GM12865 (cell line): ENCODE results near the gene RASSF1.
A peak's percentile ranks its signal among the peaks of the same experiment; 100 is the strongest.

Experiments used
- DNase-seq: peaks from one replicate; pipeline ENCODE4 v3.0.0; 2010; ENCODE audit warnings: low read depth
- H3K4me3 ChIP-seq: 2 replicates; pipeline ENCODE4 v1.5.1; 2011; ENCODE audit warnings: mild to moderate bottlenecking, low read depth, low read length, control low read depth
- CTCF ChIP-seq: IDR thresholded peaks from 2 replicates; pipeline ENCODE4 v1.5.1; 2011; ENCODE audit warnings: low read length, control low read depth, low read depth, inconsistent platforms; ENCODE audit not compliant: insufficient read depth; ENCODE audit errors: missing control alignments

The RASSF1 gene

GRCh38 chr3:50295553-50296431 lies 44.8 kb downstream of the RASSF1 start:
- H3K4me3 ChIP-seq: no peak overlapping the region
- no peak for DNase-seq
- no peak for TF ChIP-seq CTCF

GRCh38 chr3:50294492-50295403 lies 45.9 kb downstream of the RASSF1 start:
- DNase-seq: peak; percentile 1
- TF ChIP-seq CTCF: no peak
- no peak overlapping the region for H3K4me3 ChIP-seq

- no peak for TF ChIP-seq CTCF
- no peak for DNase-seq
- H3K4me3 ChIP-seq: no peak overlapping the region
These were observed 46.5 kb downstream of the RASSF1 start for GRCh38 chr3:50294089-50294488.

- TF ChIP-seq CTCF: no peak
- H3K4me3 ChIP-seq: peak overlapping the region; percentile 76
These were observed 47.4 kb downstream of the RASSF1 start for GRCh38 chr3:50293079-50293801.

DNA sequence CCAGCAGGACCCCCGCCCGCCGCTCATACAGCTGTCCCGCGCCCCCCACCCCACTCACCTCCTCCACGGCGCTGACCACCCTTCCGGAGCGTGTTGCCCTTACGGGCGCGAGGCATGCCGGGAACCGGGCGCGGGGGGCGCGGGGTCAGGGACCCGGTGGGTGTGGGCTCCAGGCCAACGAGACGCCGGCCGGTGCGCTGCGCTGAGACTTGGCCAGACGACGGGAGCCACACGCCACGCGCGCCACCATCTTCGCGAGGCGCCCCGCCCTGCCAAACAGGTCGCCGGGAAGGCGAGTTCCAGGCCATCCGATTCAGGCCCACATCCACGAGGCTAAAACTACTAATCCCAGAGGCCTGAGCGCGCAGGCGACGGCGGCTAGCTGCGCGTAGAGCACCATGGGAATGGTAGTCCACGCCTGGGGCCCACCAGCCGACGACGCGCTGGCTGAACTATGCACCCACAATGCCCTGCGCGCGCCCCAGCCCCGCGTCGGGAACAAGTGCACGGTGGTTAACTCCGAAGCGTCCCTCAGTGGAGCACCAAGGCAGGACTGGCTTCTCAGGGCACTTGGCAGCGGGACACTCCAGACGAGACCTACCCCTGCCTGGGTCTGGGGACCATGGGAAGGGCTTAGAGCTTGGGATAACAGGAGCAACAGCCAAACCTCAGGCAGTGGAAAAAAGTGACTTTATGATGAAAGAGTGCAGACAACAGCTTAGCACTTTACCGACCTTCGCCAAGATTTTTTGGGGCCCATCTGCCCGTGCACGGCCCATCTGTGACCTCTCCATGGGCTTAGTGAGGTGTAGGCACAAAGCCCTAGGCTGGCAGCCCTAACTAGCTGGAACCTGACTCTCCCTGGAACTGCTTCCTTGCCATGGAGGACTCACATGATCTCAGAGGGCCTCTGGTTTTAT lies 48.2 kb downstream of the RASSF1 start, which contains the start of gene IFRD2:
TSS of gene IFRD2 (minus strand) at position 271 of the 920 bp plus-strand sequence. CDS start at position 116, 155 bp downstream.
- H3K4me3 ChIP-seq: peak within 1 kb of the TSS; percentile 82
- no peak for TF ChIP-seq CTCF
- DNase-seq: peak; percentile 98

More at GRCh38 chr3:50293079-50293801, 47.4 kb downstream of the RASSF1 start:
- no peak for DNase-seq
